ENCODE results near the gene GABRR1.

DNA sequence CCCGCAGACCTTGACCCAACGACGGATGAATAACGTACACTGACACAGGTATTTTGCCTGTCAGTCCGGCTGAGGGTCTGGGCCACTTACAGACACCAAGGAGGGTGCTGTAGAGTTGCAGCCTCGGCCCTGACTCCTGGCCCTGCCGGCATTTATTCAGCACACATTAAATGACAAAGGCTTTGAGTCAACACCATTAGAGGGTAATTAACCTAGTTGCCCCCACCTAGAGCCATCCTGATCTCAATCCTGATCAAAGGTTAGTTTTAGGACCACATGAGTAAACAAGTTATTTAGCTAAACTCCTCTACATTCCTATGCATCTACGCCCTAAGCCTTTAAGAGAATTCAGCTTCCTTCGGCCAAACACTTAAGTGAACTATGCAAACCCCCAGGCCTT lies 83.2 kb downstream of the GABRR1 start:
- TF ChIP-seq, protein P1, sequence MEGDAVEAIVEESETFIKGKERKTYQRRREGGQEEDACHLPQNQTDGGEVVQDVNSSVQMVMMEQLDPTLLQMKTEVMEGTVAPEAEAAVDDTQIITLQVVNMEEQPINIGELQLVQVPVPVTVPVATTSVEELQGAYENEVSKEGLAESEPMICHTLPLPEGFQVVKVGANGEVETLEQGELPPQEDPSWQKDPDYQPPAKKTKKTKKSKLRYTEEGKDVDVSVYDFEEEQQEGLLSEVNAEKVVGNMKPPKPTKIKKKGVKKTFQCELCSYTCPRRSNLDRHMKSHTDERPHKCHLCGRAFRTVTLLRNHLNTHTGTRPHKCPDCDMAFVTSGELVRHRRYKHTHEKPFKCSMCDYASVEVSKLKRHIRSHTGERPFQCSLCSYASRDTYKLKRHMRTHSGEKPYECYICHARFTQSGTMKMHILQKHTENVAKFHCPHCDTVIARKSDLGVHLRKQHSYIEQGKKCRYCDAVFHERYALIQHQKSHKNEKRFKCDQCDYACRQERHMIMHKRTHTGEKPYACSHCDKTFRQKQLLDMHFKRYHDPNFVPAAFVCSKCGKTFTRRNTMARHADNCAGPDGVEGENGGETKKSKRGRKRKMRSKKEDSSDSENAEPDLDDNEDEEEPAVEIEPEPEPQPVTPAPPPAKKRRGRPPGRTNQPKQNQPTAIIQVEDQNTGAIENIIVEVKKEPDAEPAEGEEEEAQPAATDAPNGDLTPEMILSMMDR (IDR thresholded peaks at IDR 0.05 in 8 of 11, conservative IDR thresholded peaks at IDR 0.05 in 3 of 11) = no peak
- no peak for TF ChIP-seq POLR2AphosphoS5 (IDR thresholded peaks at IDR 0.05)
